Glomerular visceral epithelial cell (primary cell): ENCODE data around the gene ZNF521.

Experiments
- DNase-seq: peaks from one replicate; pipeline ENCODE4 v3.0.0-alpha.2; 2016; ENCODE audit errors: extremely low spot score

Gene ZNF521

GRCh38 chr18:25075783-25076182 is 276.2 kb downstream of the ZNF521 start:
- no peak for DNase-seq

- no peak for DNase-seq
These were observed 276.6 kb downstream of the ZNF521 start for GRCh38 chr18:25075331-25075730.

GRCh38 chr18:25074925-25075324 is 277.0 kb downstream of the ZNF521 start:
- no peak for DNase-seq

GRCh38 chr18:25072205-25072604 is 279.8 kb downstream of the ZNF521 start:
- DNase-seq: no peak

- no peak for DNase-seq
These were observed 284.5 kb downstream of the ZNF521 start for GRCh38 chr18:25067275-25068025.

- DNase-seq: no peak
These were observed 285.4 kb downstream of the ZNF521 start for GRCh38 chr18:25066516-25066915.

GRCh38 chr18:25062720-25063119 is 289.2 kb downstream of the ZNF521 start:
- DNase-seq: no peak

DNA sequence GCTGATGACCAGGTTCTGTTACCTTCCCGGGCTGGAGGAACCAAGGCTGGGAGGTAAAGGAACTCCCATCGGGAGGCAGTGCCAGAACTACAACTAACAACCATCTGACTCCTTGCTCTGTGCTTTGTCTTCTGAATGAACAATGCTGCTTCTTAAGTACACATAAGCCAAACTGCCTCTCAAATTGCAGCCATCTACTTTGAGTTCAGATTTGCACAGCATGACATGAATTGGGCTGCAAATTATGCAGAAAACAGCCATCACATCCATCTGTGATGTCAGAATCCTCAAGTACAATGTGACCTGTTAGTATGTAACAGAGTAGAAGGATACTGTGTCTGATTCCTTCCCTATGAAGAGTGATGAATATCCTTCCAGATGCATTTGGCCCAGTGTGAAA is 290.6 kb downstream of the ZNF521 start:
- DNase-seq: no peak

DNA sequence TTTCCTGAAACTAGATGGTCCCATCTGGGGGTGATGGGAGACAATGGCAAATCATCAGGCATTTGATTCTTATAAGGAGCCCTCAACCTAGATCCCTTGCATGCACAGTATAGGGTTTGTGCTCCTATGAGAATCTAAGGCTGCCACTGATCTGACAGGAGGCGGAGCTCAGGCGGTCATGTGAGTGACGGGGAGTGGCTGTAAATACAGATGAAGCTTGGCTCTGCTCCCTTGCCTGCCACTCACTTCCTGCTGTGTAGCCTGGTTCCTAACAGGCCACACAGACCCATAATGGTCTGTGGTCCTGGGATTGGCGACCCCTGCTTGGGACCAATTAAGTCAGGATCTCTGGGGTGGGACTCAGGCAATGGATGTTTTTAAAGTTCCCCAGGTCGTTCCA is 293.4 kb downstream of the ZNF521 start:
- no peak for DNase-seq

- DNase-seq: no peak
These were observed 294.4 kb downstream of the ZNF521 start for GRCh38 chr18:25057491-25058050.

DNA sequence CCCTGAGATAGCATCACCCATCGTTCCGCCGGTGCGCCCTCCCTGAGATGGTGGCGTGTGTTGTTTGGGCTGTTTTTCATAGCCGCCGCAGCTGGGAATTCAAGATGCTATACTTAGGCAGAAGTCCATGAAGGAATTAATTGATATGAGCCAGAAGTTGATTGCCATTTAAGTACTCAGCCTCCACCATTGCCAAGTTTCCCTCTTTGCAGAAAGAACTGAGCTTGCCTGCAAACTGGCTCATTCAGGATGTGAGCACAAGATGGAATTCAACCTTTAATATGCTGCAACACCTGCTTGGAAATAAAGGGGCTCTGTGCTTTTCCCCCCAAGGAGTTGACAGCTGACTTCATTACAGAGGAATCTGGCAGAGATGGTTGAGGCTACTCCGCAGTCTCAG is 295.5 kb downstream of the ZNF521 start:
- peak; percentile 9 for DNase-seq

GRCh38 chr18:25055076-25055475 is 296.9 kb downstream of the ZNF521 start:
- no peak for DNase-seq

DNA sequence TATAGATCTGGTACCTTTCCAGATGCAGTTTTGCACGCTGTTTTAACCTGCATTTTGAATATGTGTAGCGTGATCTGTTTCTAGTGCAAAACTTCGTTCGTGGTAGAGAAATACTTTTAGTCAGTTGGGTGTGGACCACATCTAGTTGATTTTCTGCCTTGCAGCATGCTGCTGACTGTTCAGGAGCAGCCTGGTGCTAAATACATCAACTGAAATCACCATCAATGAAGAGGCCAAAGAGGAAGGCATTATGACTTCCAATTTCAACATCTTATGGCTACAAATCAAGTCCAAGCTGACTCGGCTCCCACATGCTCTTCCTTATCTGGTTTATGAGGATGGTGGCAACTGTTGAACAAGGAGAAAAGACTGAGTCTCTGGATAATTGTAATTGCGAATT is 298.5 kb downstream of the ZNF521 start:
- no peak for DNase-seq

DNA sequence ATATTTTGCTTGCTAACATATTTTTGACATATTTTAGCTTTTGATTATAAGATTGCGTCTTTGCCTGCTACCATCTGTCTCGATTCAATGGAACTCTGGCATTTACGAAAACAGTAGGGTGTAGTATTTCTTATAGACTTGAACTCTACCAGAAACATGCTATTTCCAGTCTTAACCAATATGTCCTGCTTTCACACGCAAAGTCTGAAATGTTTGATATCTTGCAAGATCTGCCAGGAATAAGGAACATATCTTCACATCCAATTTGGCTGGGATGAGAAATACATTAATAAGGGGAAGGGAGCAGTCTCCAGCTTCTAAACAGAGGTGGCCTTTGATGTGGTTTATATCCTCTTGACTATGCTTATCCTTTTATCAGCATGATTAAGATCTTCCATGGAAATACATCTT is 299.4 kb downstream of the ZNF521 start:
- no peak for DNase-seq

DNA sequence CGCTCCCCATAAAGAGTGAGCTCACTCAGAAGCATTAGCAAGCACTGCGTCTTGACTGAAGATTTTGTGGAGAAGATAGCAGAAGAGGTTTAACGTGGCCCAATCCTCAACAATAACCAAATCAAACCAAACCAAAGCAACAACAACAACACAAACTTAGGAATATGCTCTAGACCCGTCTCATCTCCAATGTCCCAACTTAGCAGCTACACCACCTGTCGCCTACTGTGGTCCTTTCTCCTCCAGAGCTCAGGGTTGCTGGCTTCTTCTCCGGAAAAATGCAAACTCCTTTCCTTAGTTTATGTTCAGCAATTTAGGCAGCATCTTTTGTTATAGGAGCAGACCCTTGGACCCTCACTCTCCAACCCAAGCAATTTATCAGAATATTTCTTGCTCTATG is 301.4 kb downstream of the ZNF521 start:
- DNase-seq: no peak

GRCh38 chr18:25047983-25048382 is 304.0 kb downstream of the ZNF521 start:
- DNase-seq: no peak

DNA sequence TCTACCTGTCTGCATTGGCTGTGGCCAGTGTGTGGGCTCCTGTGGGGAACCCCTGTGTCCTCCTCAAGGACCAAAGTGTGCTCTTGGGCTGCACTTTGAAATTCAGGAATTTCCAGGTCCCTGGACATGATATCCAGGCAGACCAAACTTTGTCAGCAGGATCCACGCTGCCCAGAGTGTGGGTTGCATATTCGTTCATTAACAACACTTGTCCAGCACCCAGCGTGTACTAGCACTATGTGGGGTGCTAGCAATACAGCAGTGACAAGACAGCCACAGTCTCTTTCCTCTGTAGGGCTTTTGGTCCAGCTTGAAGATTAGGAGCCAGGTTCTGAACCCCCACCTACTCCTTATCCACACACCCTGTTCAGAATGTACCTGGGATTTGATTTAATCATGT is 304.5 kb downstream of the ZNF521 start:
- DNase-seq: no peak

DNA sequence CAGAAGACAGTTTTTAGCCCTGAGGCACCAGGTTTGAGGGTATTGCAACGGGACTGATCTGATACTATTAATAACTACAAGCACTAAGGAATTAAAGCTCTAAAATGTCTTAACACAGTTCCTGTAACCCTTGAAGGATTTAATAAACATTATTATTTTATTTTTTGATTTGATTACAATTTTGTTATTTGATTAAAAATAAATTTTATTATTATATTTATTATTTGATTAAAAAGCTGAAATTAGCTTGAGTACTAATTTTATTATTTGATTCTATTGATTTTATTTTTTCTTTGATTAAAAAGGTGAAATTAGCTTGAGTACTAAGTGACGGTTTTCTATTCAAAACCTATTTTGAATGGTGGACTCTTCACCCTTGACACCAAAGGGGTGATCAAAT is 307.3 kb downstream of the ZNF521 start:
- DNase-seq: no peak

DNA sequence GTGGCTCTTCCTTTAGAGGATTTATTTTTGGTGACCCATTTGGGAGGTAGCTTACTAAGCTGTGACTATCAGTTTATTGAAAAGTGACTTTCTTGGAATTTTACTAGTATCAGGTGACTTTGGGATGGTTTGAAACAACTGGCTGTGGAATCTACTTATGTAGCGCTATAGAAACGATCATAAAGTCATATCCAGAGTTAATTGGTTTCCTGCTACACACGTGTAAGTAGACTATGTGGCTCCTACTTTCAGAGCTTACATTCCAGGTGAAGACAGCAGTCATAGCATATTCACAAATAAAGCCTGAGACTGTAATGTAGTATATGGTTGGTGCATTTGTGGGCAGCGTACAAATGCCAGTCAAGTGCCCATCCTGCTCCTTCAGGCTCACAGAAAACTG is 308.9 kb downstream of the ZNF521 start:
- no peak for DNase-seq

- no peak for DNase-seq
These were observed 309.3 kb downstream of the ZNF521 start for GRCh38 chr18:25042641-25043051.

DNA sequence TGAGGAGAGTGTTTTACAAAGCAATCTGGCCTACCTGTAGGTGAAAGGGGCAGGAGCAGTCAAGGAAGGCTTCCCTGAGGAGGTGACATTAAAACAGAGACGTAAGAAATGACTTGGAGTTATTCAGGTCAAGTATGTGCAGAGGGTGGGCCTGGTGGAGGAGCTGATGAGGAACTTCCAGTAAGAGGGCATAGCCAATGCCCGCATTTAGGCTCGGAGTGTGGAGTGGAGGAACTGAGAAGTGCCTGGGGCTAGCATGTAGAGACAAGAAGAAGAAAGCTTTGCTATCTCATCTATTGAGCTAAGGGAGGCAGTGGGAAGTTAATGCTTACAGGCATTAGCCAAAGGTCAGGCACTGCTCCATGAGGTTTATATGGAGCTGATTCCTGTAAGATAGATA is 312.2 kb downstream of the ZNF521 start:
- no peak for DNase-seq

GRCh38 chr18:25038261-25038660 is 313.7 kb downstream of the ZNF521 start:
- DNase-seq: no peak

DNA sequence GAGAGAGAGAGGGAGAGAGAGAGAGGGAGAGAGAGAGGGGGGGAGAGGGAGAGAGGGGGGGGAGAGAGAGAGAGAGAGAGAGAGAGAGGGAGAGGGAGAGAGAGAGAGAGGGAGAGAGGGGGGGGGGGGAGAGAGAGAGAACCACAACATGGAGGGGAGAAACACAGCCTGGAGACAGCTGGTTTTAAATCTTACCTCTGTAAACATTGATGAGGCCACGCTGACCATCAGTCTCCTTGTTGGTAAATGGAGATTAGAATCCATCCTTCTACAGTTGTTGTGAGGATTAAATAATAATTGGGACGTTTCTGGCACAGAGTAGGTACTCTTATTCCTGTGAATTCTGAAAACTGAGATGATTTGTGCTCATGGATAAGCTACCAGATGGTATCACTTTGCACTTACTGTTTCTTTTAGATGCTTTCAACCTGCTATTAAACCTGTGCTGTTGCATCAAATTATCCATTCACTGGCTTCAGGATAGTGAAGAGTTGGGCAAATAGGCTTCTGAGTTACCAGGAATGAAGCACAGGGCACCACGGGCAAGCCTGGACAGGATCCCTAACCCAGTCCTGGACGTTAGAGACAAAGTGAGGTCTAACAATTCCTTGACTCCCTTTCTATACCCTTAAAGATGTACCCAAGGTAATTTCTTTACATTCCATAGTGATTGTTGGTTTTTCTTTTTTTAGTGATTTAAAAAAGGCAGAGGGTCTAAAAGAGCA is 318.1 kb downstream of the ZNF521 start:
- no peak for DNase-seq
